ENCODE results near the gene FITM1. TPM values are rescaled to one million over a fixed set of nuclear protein-coding genes. Genes with fewer than 3 reads are reported as not detected.

Gene FITM1
- total and polyA plus RNA-seq, 2 donors (not counting 1 experiment from before 2014, with no cell fraction given): not detected

DNA sequence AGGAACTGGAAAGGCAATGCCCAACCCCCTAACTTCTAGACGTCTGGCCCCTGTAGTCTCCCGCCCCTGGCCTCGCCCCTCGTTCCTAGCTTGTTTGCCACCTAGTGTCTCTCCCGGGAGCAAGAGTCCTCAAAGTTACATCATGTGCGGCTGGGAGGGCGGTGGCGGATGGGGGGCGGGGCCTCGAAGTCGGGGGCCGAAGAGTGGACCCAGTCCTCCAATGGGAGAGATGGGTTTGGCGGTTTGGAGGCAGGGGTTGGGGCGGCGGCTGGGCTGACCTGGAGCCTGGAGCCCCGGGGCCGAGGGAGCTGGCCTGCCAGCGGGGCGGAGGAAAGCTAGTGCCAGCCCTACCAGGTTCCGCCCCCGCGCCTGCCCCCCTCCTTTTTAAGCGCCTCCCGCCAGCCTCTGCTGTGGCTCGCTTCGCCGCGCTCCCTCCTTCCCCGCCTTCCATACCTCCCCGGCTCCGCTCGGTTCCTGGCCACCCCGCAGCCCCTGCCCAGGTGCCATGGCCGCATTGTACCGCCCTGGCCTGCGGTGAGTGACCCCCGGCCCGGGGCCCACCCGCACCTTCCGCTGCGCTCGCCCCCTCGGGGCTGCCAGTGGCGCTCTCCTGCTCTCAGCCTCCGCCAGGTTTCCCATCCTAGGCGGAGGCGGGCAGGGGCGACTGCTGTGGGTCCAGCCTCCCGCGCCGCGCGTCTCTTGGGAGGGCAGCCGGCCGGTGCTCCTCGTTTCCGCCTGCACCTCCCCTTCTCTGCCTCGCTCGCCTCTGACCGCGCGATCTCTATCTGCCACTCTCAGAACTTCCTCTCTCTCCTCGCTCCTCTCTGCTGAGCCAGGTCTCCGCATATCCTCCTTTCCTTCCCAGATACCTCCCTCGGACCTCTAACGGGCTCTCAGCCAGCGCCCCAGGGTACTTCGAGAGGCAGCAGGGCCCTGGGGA lies 36.3 kb upstream of the FITM1 start, which contains the start of gene PCK2:
TSS of gene PCK2 (plus strand) at position 411 of the 940 bp plus-strand sequence. CDS start at position 506, 95 bp downstream.
- Histone ChIP-seq H3K4me1 (ENCODE audit: control insufficient read depth, extremely low read depth, insufficient read depth, low read length) (peaks cover 2% of the 10 kb centered on the region), H3K36me3 (ENCODE audit: control insufficient read depth, insufficient read depth, low read length) (peaks cover 2% of the 10 kb centered on the region), H3K9ac (ENCODE audit: insufficient read depth, low read length) (peak within 1 kb of the TSS; percentile 73), H3K27ac (ENCODE audit: insufficient read depth, low read length) (peak within 1 kb of the TSS; percentile 64), H3K79me2 (ENCODE audit: control insufficient read depth, insufficient read depth, low read length) (no peaks in the 10 kb centered on the region), H3K4me2 (ENCODE audit: extremely low read depth, insufficient read depth, low read length) (peak within 1 kb of the TSS; percentile 77), H3K27me3 (ENCODE audit: control insufficient read depth, insufficient read depth, low read length) (no peaks in the 10 kb centered on the region), H3K9me3 (ENCODE audit: control insufficient read depth, insufficient read depth, low read depth, low read length) (no peaks in the 10 kb centered on the region), H3K4me3 (replicated peaks in 1 of 4; ENCODE audit: control extremely low read depth in 1 of 4, insufficient read depth in 1 of 4, low read depth in 3 of 4, low read length in 4 of 4) (peak within 1 kb of the TSS; percentile 66 to 91 (median 84)), H4K20me1 (ENCODE audit: control insufficient read depth, extremely low read depth, insufficient read depth, low read length) (no peaks in the 10 kb centered on the region), H2AFZ (ENCODE audit: low read length) (peak within 1 kb of the TSS; percentile 71)
- DNase-seq (ENCODE audit: low read depth in 2 of 2): peak; percentile 82 to 92
- TF ChIP-seq, protein P1, sequence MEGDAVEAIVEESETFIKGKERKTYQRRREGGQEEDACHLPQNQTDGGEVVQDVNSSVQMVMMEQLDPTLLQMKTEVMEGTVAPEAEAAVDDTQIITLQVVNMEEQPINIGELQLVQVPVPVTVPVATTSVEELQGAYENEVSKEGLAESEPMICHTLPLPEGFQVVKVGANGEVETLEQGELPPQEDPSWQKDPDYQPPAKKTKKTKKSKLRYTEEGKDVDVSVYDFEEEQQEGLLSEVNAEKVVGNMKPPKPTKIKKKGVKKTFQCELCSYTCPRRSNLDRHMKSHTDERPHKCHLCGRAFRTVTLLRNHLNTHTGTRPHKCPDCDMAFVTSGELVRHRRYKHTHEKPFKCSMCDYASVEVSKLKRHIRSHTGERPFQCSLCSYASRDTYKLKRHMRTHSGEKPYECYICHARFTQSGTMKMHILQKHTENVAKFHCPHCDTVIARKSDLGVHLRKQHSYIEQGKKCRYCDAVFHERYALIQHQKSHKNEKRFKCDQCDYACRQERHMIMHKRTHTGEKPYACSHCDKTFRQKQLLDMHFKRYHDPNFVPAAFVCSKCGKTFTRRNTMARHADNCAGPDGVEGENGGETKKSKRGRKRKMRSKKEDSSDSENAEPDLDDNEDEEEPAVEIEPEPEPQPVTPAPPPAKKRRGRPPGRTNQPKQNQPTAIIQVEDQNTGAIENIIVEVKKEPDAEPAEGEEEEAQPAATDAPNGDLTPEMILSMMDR (conservative IDR thresholded peaks at IDR 0.05 in 1 of 2, IDR thresholded peaks at IDR 0.05 in 1 of 2; ENCODE audit: low read depth in 1 of 2, low read length in 2 of 2): peak in 1 of 2 donors; percentile 26
- TF ChIP-seq EZH2 (IDR thresholded peaks at IDR 0.05; ENCODE audit: low read length, missing control alignments): no peak

DNA sequence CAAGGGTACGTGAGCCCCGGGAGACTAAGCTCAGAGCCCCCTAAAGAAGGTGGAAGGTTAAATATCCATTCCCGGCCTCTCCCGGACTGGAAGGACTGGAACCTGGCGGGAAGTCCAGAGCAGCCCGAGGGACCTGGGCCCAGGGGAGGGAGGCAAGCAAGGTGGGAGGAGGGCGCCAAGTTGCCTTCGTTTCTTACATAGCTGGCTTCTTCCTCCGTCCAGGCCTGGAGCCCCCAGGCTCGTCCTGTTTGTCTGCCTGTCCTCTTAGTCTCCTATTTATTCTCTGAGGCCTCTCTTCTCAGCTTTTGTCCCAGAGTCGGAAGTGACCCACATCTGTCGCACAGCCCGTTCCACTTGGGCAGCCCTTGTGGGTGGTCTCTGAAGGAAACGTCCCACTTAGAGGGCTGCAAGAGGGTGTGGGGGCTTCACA lies 35.6 kb upstream of the FITM1 start:
- DNase-seq (ENCODE audit: low read depth in 2 of 2): no peak

More for the DNA sequence above, 35.6 kb upstream of the FITM1 start:
- Histone ChIP-seq H3K79me2 (ENCODE audit: control insufficient read depth, insufficient read depth, low read length) (no peaks in the 10 kb centered on the region), H3K4me1 (ENCODE audit: control insufficient read depth, extremely low read depth, insufficient read depth, low read length) (peaks cover 2% of the 10 kb centered on the region), H2AFZ (ENCODE audit: low read length) (peak overlapping the region; percentile 71), H3K27me3 (ENCODE audit: control insufficient read depth, insufficient read depth, low read length) (no peaks in the 10 kb centered on the region), H3K27ac (ENCODE audit: insufficient read depth, low read length) (peak overlapping the region; percentile 64), H3K9me3 (ENCODE audit: control insufficient read depth, insufficient read depth, low read depth, low read length) (no peaks in the 10 kb centered on the region), H3K4me3 (replicated peaks in 1 of 4; ENCODE audit: control extremely low read depth in 1 of 4, insufficient read depth in 1 of 4, low read depth in 3 of 4, low read length in 4 of 4) (peak overlapping the region; percentile 66 to 91 (median 84)), H3K4me2 (ENCODE audit: extremely low read depth, insufficient read depth, low read length) (peak overlapping the region; percentile 77), H3K36me3 (ENCODE audit: control insufficient read depth, insufficient read depth, low read length) (peaks cover 2% of the 10 kb centered on the region), H3K9ac (ENCODE audit: insufficient read depth, low read length) (peak overlapping the region; percentile 73), H4K20me1 (ENCODE audit: control insufficient read depth, extremely low read depth, insufficient read depth, low read length) (no peaks in the 10 kb centered on the region)
- TF ChIP-seq EZH2 (IDR thresholded peaks at IDR 0.05; ENCODE audit: low read length, missing control alignments): no peak
- TF ChIP-seq, protein P1 (conservative IDR thresholded peaks at IDR 0.05 in 1 of 2, IDR thresholded peaks at IDR 0.05 in 1 of 2; ENCODE audit: low read depth in 1 of 2, low read length in 2 of 2): no peak

Measured in fibroblast of lung (primary cell).